NCI-H1930 (cell line): ENCODE data around the gene PROSER3.
"Not testable (repeated sequence)": the region's sequence is repeated elsewhere in the genome, so short reads cannot be mapped to it uniquely, and the experiment has no call there.

Experiments
- DNase-seq, 2 experiments: peaks; one replicate each; lab custom pipeline; 2025; lab: John Stamatoyannopoulos, UW

PROSER3 gene

DNA sequence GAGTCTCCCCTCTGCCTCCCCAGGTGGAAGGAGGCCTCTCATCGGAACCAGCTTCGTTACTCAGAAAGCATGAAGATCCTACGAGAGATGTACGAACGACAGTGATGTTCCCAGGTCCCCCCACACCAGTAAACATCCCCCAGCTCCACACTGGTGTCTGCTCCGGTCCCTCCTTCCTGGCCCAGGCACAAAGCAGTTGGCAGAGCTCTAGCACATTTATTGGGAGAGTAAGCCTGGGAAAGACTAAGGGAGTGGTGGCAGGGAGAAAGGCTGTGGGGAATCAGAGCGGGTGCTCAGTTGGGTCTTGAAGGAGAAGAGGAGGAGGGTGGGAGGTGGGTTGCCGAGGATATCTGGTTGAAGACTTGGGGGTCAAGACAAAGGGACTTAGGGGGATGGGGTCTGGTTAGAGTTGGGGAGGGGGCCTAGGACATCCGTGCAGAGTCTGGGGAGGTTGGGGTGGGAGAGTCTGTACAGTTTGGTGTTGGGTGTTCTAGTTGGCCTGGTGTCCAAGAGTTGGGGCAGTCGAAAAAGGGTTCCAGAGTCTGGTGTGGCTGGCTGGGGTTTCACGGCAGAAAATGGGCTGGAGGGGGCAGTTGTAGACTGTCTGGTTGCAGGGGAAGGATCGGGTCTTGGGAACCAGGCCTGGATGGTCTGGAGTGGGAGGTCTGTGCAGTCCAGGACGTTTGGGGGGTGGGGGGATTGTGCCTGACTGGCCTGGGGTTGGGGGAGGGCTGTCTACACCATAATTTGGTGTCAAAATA, 3.4 kb upstream of the PROSER3 start:
- DNase-seq: no peak

DNA sequence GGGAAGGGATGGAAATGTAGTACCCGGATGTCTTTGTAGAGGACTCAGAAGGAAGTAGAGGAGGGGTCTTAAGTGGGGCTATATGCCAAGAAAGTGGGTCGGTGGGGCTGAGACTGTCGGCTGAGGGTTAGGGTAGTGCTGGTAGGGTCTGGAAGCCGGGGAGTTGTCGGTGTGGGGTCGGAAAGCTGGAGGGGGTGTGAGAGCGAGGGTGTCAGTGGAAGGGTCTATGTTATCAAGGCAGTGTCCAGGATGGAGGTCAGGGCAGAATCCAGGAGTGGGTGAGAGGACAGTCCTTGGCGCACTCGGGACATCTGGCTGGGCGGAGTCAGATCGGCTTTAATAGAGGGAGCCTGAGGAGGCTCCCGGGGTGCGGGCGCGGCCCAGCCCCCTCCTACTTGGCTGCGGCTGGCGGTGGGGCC, 2.8 kb upstream of the PROSER3 start:
- no peak for DNase-seq

DNA sequence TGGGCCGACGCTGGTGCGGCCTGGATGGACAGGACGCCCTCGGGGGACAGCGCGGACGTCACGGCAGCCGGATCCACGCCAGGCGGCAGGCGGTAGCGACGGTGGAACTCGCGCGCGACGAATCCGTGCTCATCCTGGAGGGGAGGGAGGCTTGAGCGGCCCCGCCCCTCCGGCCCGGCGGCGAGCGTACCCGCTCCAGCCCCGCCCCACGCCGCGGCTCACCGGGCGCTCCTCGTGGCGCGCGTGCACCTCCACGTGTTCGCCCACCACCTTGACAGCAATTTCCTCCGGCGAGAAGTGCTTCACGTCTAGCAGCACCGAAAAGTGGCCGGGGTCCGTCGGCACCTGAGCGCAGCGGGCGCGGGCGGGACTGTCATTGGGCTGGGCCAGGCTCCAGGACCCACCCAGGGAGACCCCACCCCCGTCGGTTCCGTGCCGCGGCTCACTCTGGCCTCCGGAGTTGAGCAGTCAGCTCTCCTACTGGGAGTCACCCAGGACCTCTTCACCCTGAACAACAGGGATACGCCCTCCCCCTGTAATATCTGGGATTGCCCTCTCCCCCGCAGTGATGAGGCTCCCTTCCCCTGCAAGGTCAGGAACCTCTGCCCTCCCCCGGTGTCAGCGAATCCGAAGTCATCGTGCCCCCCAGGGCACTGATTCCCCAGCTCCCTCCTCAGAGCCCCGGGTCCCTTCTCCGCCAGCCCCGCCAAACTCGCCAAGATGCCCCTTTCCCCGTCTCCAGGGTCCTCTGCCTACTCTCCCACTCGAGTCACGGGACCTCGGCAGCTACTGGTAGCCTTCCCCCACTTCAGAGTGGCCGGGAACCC, 2.2 kb upstream of the PROSER3 start:
- no peak for DNase-seq

DNA sequence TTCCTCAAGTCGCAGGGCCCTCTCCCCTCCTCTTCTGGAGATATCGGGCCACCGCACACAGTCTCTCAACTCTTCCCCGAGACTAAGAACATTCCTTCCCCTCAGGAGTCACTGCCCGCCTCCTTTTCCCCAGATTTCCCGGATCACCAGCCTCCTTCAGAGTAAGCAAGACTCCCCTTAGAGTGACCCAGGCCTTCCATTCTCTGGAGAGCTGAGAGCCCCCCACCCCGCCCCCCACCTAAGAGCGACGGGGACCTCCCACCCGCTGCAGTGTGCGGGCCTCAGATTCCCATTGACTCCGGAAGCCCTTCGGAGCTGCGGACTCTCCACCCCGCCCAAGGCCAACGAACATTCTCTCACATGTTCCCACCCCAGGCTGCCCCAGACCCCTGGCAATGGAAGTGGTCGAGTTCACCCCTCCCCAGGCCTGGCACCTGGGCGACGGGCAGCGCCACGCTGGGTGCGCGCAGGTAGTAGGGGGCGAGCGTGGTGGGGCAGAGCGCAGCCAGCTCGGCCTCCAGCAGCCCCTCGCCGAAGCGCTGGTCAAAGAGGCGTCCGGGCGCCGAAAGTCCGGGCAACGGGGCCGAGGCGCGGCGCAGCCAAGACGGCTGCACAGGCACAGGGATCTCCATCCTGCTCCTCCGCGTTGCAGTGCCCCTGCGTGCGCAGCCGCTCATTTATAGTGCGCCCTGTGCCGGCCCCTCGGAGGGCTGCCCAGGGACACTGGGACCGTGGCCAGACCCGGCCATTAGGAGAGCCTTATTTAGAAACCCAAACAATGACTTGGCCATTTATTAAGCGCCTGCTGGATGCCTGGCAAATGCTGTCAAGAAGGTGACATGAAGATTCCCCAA, 1.4 kb upstream of the PROSER3 start, which contains the start of gene HSPB6:
Gene HSPB6 (minus strand): TSS at position 653 of the 854 bp plus-strand sequence. CDS start 21 bp downstream, at position 632.
- DNase-seq: no peak

DNA sequence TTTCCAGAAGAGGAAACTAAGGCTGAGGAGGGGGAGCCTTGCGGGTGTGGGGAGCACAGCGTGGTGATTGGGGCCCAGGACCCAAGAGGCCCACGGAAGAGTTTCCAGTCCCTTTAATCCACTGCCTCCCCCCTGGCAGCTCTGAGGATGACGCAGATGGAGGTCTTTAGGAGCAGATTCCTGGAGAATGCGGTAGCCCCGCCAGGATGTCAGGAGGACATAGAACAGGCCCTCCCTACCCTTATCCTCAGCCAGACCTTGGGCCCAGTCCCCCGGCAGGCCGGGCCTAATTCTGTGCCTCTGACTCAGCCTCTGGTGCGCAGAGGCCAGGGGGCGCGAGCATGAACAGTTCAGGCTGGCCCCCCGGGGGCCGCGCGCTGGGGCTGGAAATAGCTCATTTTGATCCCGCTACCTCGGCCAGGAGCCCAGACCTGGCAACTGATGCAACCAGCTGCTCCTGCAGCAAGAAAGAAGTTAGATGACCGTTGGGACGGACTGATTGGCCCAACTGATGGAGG, 686 bp upstream of the PROSER3 start:
- no peak for DNase-seq

- DNase-seq: no peak
Measured at GRCh38 chr19:35759697-35760096, 1.7 kb downstream of the PROSER3 start.

GRCh38 chr19:35760711-35761349, 2.9 kb downstream of the PROSER3 start:
- DNase-seq: no peak

- no peak for DNase-seq
Measured at GRCh38 chr19:35764432-35765315, 6.7 kb downstream of the PROSER3 start.

- no peak for DNase-seq
Measured at GRCh38 chr19:35766571-35767104, 8.7 kb downstream of the PROSER3 start.

DNA sequence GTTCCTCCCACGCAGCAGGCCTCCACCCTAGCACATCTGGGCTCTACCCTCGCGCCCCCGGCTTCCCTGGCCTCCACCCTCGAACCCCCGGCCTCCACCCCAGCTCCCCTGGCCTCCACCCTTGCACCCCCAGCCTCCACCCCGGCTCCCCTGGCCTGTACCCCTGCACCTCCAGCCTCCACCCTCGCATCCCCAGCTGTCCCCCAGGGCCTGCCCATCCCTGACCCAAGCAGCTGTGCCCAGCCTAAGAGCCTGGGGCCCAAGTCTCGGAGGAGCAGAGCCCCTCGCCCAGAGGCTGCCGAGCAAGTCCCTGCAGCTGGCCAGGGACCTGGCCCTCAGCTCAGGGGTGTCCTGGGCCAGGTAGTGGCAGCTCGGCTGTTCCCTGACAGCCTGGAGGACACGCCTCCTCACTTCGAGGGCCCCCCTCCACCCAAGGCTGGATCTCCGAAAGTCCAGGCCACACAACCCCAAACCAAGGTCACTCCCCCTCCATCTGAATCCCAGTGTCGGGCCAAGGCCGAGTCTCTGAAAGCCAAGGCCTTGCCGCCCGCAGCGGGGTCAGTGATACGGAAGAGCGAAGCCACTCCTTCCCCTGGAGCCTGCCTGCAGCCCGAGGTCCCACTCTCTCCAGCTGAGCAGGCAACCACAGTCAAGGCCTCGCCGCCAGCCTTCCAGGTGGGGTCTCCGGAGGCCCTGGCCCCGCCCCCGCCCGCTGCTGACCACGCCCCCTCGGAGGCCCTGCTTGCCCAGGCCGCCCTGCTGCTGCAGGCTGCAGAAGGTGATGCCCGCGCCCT, 9.5 kb downstream of the PROSER3 start:
- DNase-seq: no peak

DNA sequence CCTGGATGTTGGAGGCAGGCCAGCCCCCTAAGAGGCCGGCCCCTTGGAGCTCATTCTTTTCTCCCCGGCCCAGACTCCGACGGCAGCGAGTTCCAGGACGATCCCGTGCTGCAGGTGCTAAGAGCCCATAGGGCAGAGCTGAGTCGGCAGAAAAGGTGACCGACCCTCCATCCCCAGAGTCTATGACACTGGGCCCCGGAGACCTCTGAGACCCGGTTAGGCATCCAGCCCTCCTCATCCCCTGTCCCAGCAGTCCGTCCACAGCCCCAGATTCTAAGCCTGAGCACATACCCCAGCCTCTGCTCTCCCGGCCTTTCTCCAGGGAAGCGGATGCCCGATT, 10.1 kb downstream of the PROSER3 start:
- no peak for DNase-seq

DNA sequence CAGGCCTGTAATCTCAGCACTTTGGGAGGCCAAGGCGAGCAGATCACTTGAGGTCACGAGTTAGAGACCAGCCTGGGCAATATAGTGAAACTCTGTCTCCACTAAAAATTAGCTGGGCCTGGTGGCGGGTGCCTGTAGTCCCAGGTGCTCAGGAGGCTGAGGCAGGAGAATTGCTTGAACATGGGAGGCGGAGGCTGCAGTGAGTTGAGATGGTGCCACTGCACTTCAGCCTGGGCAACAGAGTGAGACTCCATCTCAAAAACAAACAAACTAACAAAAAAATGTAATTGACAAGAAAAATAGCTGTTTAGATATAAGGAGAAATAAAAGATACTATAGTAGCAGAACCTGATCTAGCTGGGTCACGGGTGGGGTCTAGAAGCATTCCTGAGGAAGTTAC, 14.4 kb downstream of the PROSER3 start:
- DNase-seq: not testable (repeated sequence)

- no peak for DNase-seq
Measured at GRCh38 chr19:35773020-35773806, 15.2 kb downstream of the PROSER3 start.

- DNase-seq: no peak
Measured at GRCh38 chr19:35774274-35775045, 16.5 kb downstream of the PROSER3 start.

GRCh38 chr19:35775046-35775297, 17.0 kb downstream of the PROSER3 start:
- DNase-seq: no peak

DNA sequence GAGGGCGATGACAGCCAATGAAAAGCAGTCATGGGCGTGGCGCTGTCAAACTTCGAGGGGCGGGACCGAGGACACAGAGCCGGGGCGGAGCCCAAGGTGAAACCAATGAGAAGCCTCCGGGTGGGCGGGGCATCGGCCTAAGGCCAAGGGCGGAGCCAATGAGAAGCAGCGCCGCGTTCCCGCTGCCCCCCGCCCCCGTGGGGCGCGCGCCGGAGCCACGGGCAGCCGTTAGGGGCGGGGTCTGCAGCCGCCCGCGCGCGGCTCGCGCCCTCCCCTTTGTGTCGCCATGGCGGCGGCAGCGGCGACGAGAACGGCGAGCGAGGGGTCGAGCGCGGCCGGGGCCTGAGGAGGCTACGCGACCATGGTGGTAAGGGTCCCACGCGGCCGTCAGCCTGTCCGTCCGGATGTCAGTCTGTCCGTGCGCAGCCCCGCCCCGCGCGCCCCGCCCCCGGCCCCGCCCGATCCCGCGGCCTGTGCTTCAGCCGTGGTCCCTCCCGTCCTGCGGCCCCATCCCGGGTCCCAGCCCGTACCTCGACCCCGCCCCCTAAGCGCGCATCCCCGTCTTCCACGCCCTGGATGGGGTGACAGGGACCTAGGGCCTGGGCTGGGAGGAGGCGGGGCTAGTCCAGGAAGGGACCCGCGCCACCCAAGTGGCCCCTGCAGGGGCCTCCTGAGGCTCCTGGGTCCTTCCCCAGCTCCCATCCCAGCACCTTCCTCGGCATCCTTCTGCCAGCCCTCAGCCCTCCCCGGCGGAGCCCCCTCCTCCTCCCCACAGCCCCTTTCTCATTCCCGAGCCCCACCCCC, 17.5 kb downstream of the PROSER3 start, which contains the start of gene ARHGAP33:
Gene ARHGAP33 (plus strand): TSS at position 267 of the 804 bp plus-strand sequence. CDS start 95 bp downstream, at position 362.
- DNase-seq: peak; percentile 99
